Trophoblast cell (in vitro differentiated cells and primary cell): Measurements from ENCODE around the gene TTYH1.

Experiments
- DNase-seq, 2 donors: peaks; one replicate each; pipeline ENCODE4 v3.0.0-alpha.2; 2016
- H2AFZ ChIP-seq: 2 replicates; pipeline ENCODE4 v1.6.1; 2013; ENCODE audit warnings: low read length, moderate library complexity, mild to moderate bottlenecking; ENCODE audit not compliant: insufficient read depth, poor library complexity
- H2AK5ac ChIP-seq: 2 replicates; pipeline ENCODE4 v1.6.1; 2013; ENCODE audit warnings: mild to moderate bottlenecking, low read length
- H2BK120ac ChIP-seq: 2 replicates; pipeline ENCODE4 v1.6.1; 2013; ENCODE audit warnings: low read length, mild to moderate bottlenecking, moderate library complexity; ENCODE audit not compliant: insufficient read depth, poor library complexity
- H2BK12ac ChIP-seq: 2 replicates; pipeline ENCODE4 v1.6.1; 2013; ENCODE audit warnings: mild to moderate bottlenecking, low read length, moderate library complexity
- H2BK5ac ChIP-seq: 2 replicates; pipeline ENCODE4 v1.6.1; 2013; ENCODE audit warnings: low read length, low read depth, moderate library complexity, mild to moderate bottlenecking; ENCODE audit not compliant: poor library complexity
- H3K14ac ChIP-seq: 2 replicates; pipeline ENCODE4 v1.6.1; 2013; ENCODE audit warnings: mild to moderate bottlenecking, low read length
- H3K18ac ChIP-seq: 2 replicates; pipeline ENCODE4 v1.6.1; 2013; ENCODE audit warnings: mild to moderate bottlenecking, low read length
- H3K23ac ChIP-seq: 2 replicates; pipeline ENCODE4 v1.6.1; 2013; ENCODE audit warnings: low read length
- H3K27ac ChIP-seq: 2 replicates; pipeline ENCODE4 v1.5.1; 2013; ENCODE audit warnings: low read depth, mild to moderate bottlenecking, inconsistent platforms, low read length, moderate library complexity
- H3K27me3 ChIP-seq: 2 replicates; pipeline ENCODE4 v1.6.1; 2013; ENCODE audit warnings: inconsistent platforms, mild to moderate bottlenecking, low read length, moderate library complexity; ENCODE audit not compliant: insufficient read depth
- H3K36me3 ChIP-seq, 2 experiments: 1 replicate in 1 of 2; 2 replicates in 1 of 2; pipeline ENCODE4 v1.6.1; 2013; ENCODE audit warnings: low read length in 2 of 2, mild to moderate bottlenecking in 2 of 2, moderate library complexity in 1 of 2; ENCODE audit not compliant: insufficient read depth in 2 of 2, control insufficient read depth in 1 of 2
- H3K4ac ChIP-seq: 2 replicates; pipeline ENCODE4 v1.6.1; 2013; ENCODE audit warnings: low read depth, mild to moderate bottlenecking, low read length, moderate library complexity
- H3K4me1 ChIP-seq, 2 experiments: 1 replicate in 1 of 2; 2 replicates in 1 of 2; pipeline ENCODE4 v1.6.1; 2013; ENCODE audit warnings: low read length in 2 of 2, mild to moderate bottlenecking in 2 of 2, moderate library complexity in 1 of 2; ENCODE audit not compliant: insufficient read depth in 2 of 2, control insufficient read depth in 1 of 2
- H3K4me2 ChIP-seq: 2 replicates; pipeline ENCODE4 v1.6.1; 2013; ENCODE audit warnings: inconsistent platforms, mild to moderate bottlenecking, low read length, moderate library complexity
- H3K4me3 ChIP-seq: 2 replicates; pipeline ENCODE4 v1.5.1; 2013; ENCODE audit warnings: mild to moderate bottlenecking, low read depth, low read length, inconsistent platforms
- H3K79me1 ChIP-seq: one replicate; pipeline ENCODE4 v1.6.1; 2013; ENCODE audit warnings: low read length
- H3K79me2 ChIP-seq: 2 replicates; pipeline ENCODE4 v1.6.1; 2013; ENCODE audit warnings: low read length, mild to moderate bottlenecking; ENCODE audit not compliant: control insufficient read depth, insufficient read depth, poor library complexity
- H3K9ac ChIP-seq: 2 replicates; pipeline ENCODE4 v1.6.1; 2013; ENCODE audit warnings: mild to moderate bottlenecking, low read length
- H3K9me3 ChIP-seq: 2 replicates; pipeline ENCODE4 v1.6.1; 2013; ENCODE audit warnings: low read depth, mild to moderate bottlenecking, control low read depth, inconsistent platforms, low read length; ENCODE audit not compliant: insufficient read depth
- H4K12ac ChIP-seq: 2 replicates; pipeline ENCODE4 v1.6.1; 2013; ENCODE audit warnings: low read depth, mild to moderate bottlenecking, low read length, moderate library complexity
- H4K8ac ChIP-seq: 2 replicates; pipeline ENCODE4 v1.6.1; 2013; ENCODE audit warnings: low read depth, mild to moderate bottlenecking, low read length, moderate library complexity
- H4K91ac ChIP-seq: one replicate; pipeline ENCODE4 v1.6.1; 2013; ENCODE audit warnings: low read depth, mild to moderate bottlenecking, low read length, moderate library complexity
- WGBS: extraction: QIAGEN DNeasy Blood & Tissue Kit; methylation state at CpG from one replicate; pipeline ENCODE4 v1.1.7; 2013; ENCODE audit warnings: missing lambda C conversion rate; ENCODE audit not compliant: insufficient read length, insufficient coverage; ENCODE audit errors: extremely low coverage; 5-methylcytosine and 5-hydroxymethylcytosine counted together

TTYH1 gene

GRCh38 chr19:54393381-54393780 is 21.9 kb upstream of the TTYH1 start:
- no CpG with 5 or more reads among the region's 16 CpGs for WGBS
- no peaks in the 10 kb centered on the region for H3K9me3 ChIP-seq
- no peaks in the 10 kb centered on the region for H3K36me3 ChIP-seq
- no peaks in the 10 kb centered on the region for H3K27me3 ChIP-seq
- no peak overlapping the region for H2BK12ac ChIP-seq
- H2BK5ac ChIP-seq, result no peak overlapping the region
- no peak overlapping the region for H3K4me3 ChIP-seq
- H3K79me2 ChIP-seq, result no peaks in the 10 kb centered on the region
- H4K8ac ChIP-seq, result no peak overlapping the region
- peaks cover 0 to 3% of the 10 kb centered on the region in 2 experiments for H3K4me1 ChIP-seq
- no peak overlapping the region for H2AFZ ChIP-seq
- H3K9ac ChIP-seq, result no peak overlapping the region
- H4K91ac ChIP-seq, result no peak overlapping the region
- H2AK5ac ChIP-seq, result no peak overlapping the region
- peak in 1 of 2 donors; percentile 35 for DNase-seq
- H3K18ac ChIP-seq, result no peak overlapping the region
- H4K12ac ChIP-seq, result no peak overlapping the region
- no peak overlapping the region for H3K23ac ChIP-seq
- no peak overlapping the region for H2BK120ac ChIP-seq
- H3K27ac ChIP-seq, result no peak overlapping the region
- no peaks in the 10 kb centered on the region for H3K79me1 ChIP-seq
- H3K14ac ChIP-seq, result no peak overlapping the region
- H3K4ac ChIP-seq, result no peak overlapping the region
- H3K4me2 ChIP-seq, result no peak overlapping the region

- WGBS, result no CpG with 5 or more reads among the region's 8 CpGs
- Histone ChIP-seq H3K4me2 (no peak overlapping the region), H2AK5ac (no peak overlapping the region), H3K9ac (no peak overlapping the region), H3K79me1 (no peaks in the 10 kb centered on the region), H4K12ac (no peak overlapping the region), H3K23ac (no peak overlapping the region), H2AFZ (no peak overlapping the region), H3K4ac (no peak overlapping the region), H2BK12ac (no peak overlapping the region), H3K27ac (no peak overlapping the region), H3K4me1 (peaks cover 0 to 3% of the 10 kb centered on the region in 2 experiments), H3K14ac (no peak overlapping the region), H4K91ac (no peak overlapping the region), H2BK120ac (no peak overlapping the region), H3K9me3 (no peaks in the 10 kb centered on the region), H3K36me3 (no peaks in the 10 kb centered on the region), H3K79me2 (no peaks in the 10 kb centered on the region), H2BK5ac (no peak overlapping the region), H3K27me3 (no peaks in the 10 kb centered on the region), H3K4me3 (no peak overlapping the region), H4K8ac (no peak overlapping the region), H3K18ac (no peak overlapping the region)
- DNase-seq, result no peak
Measured at GRCh38 chr19:54395685-54396084, 19.6 kb upstream of the TTYH1 start.

- H4K91ac ChIP-seq, result no peak overlapping the region
- H3K4me1 ChIP-seq, result no peaks in the 10 kb centered on the region
- H2AFZ ChIP-seq, result no peak overlapping the region
- no peaks in the 10 kb centered on the region for H3K9me3 ChIP-seq
- H3K18ac ChIP-seq, result no peak overlapping the region
- H3K9ac ChIP-seq, result no peak overlapping the region
- H2BK120ac ChIP-seq, result no peak overlapping the region
- H4K12ac ChIP-seq, result no peak overlapping the region
- no peaks in the 10 kb centered on the region for H3K79me1 ChIP-seq
- H3K27ac ChIP-seq, result no peak overlapping the region
- H3K23ac ChIP-seq, result no peak overlapping the region
- WGBS, result no CpG with 5 or more reads among the region's 2 CpGs
- no peaks in the 10 kb centered on the region for H3K36me3 ChIP-seq
- H3K27me3 ChIP-seq, result no peaks in the 10 kb centered on the region
- no peak overlapping the region for H3K14ac ChIP-seq
- no peaks in the 10 kb centered on the region for H3K79me2 ChIP-seq
- H4K8ac ChIP-seq, result no peak overlapping the region
- no peak overlapping the region for H3K4me3 ChIP-seq
- H2AK5ac ChIP-seq, result no peak overlapping the region
- peak in 1 of 2 donors; percentile 18 for DNase-seq
- no peak overlapping the region for H2BK5ac ChIP-seq
- H3K4me2 ChIP-seq, result no peak overlapping the region
- H3K4ac ChIP-seq, result no peak overlapping the region
- H2BK12ac ChIP-seq, result no peak overlapping the region
Measured at GRCh38 chr19:54399189-54399588, 16.1 kb upstream of the TTYH1 start.

GRCh38 chr19:54400913-54401312 is 14.4 kb upstream of the TTYH1 start:
- no CpG with 5 or more reads among the region's 6 CpGs for WGBS
- Histone ChIP-seq H3K36me3 (no peaks in the 10 kb centered on the region), H2AFZ (no peak overlapping the region), H3K23ac (no peak overlapping the region), H3K79me2 (no peaks in the 10 kb centered on the region), H2AK5ac (no peak overlapping the region), H3K79me1 (no peaks in the 10 kb centered on the region), H4K8ac (no peak overlapping the region), H2BK5ac (no peak overlapping the region), H3K4me3 (no peak overlapping the region), H3K14ac (no peak overlapping the region), H3K9ac (no peak overlapping the region), H2BK120ac (no peak overlapping the region), H4K12ac (no peak overlapping the region), H3K27me3 (no peaks in the 10 kb centered on the region), H3K27ac (no peak overlapping the region), H3K4me1 (no peaks in the 10 kb centered on the region), H3K9me3 (no peaks in the 10 kb centered on the region), H3K18ac (no peak overlapping the region), H2BK12ac (no peak overlapping the region), H3K4ac (no peak overlapping the region), H3K4me2 (no peak overlapping the region), H4K91ac (no peak overlapping the region)
- DNase-seq, result no peak
